Adrenal gland (tissue), 12 donors: ENCODE results near the gene TMEM31. TPM values are rescaled to one million over a fixed set of nuclear protein-coding genes. Genes with fewer than 3 reads are reported as not detected.

Source experiments
- DNase-seq, 7 donors: peaks; one replicate each; pipeline ENCODE4 v3.0.0-alpha.2; 2019 to 2020
- H3K27ac ChIP-seq, 5 donors: fragments of 200-600 bp; sonication (generic) in 4 of 5; 1 replicate in 3 of 5; 2 replicates in 2 of 5; pipeline versions ENCODE4 v1.5.1 to v1.8.0; 2016 to 2020; ENCODE audit warnings: mild to moderate bottlenecking in 1 of 5
- H3K27me3 ChIP-seq: fragments of 200-600 bp; 2 replicates; pipeline ENCODE4 v1.8.0; 2021
- H3K36me3 ChIP-seq, 2 donors: fragments of 200-600 bp; replicated peaks in 1 of 2; 1 replicate in 1 of 2; 2 replicates in 1 of 2; pipeline versions ENCODE4 v1.5.1 to v1.8.0; 2018 to 2022
- H3K4me1 ChIP-seq, 2 donors: fragments of 200-600 bp; replicated peaks in 1 of 2; 1 replicate in 1 of 2; 2 replicates in 1 of 2; pipeline versions ENCODE4 v1.5.1 to v1.8.0; 2018 to 2021
- H3K4me3 ChIP-seq, 4 donors: fragments of 200-600 bp; sonication (generic) in 3 of 4; one replicate each; pipeline ENCODE4 v1.5.1; 2016 to 2018
- H3K9me3 ChIP-seq, 3 donors: fragments of 200-600 bp; sonication (generic) in 1 of 3; replicated peaks in 1 of 3; 1 replicate in 2 of 3; 2 replicates in 1 of 3; pipeline versions ENCODE4 v1.5.1 to v1.8.0; 2016 to 2021
- POLR2A ChIP-seq, 2 donors: fragments of 450-650 bp; IDR thresholded peaks; one replicate each; pipeline ENCODE4 v1.6.1; 2017; ENCODE audit warnings: antibody characterized with exemption in 2 of 2, mild to moderate bottlenecking in 2 of 2, moderate library complexity in 1 of 2
- WGBS, 4 donors: extraction: QIAGEN DNeasy Blood & Tissue Kit in 2 of 4; methylation state at CpG; one replicate each; pipeline versions ENCODE4 v1.1.5 to v1.1.7; 2013 to 2017; 5-methylcytosine and 5-hydroxymethylcytosine counted together
- intact Hi-C, 2 donors: fragments of 100-400 bp; cut with DNase I; formaldehyde crosslinking; loops; one replicate each; pipeline versions ENCODE4 v1.14.1 to v1.15.0; 2022 to 2023
- polyA plus RNA-seq, 3 donors: library from polyadenylated mRNA; stranded (reverse); fragments of 200-250 nt in 2 of 3; fragments of 350-450 nt in 1 of 3; fragmentation: Illumina TruSeq in 1 of 3; extraction: RNeasy Lipid Tissue Mini Kit (QIAGEN cat#74804) in 1 of 3; gene quantifications; one replicate each; pipeline ENCODE4 v1.2.3, GENCODE V29; 2013 to 2014
- total RNA-seq, 9 donors: library from RNA; depleted of rRNA in 4 of 9; stranded (reverse); fragments of >200 nt in 4 of 9; fragments of 120-200 nt in 1 of 9; fragmentation: NEBNext Ultra II Directional in 1 of 9; extraction: Animal tissue kit (Norgen Biotek cat#: 25700) in 1 of 9; gene quantifications; one replicate each; pipeline versions ENCODE4 v1.1.0 to v1.2.4, GENCODE V29; 2013 to 2023
- TF ChIP-seq, protein P1 (sequence below), 6 experiments: fragments of 450-650 bp in 4 of 6; fragments of 200-600 bp in 2 of 6; sonication (generic) in 1 of 6; IDR thresholded peaks; 1 replicate in 5 of 6; 2 replicates in 1 of 6; pipeline versions ENCODE4 v1.5.1 to v1.8.0; 2016 to 2021; ENCODE audit warnings: antibody characterized with exemption in 6 of 6, mild to moderate bottlenecking in 2 of 6, moderate library complexity in 1 of 6
- donor health status: healthy with polysubstance abuse.
- donor health status: Bipolar disorder and iron deficiency.
- donor health status: DM: yes; HTN: yes; CAD: no.
- donor health status: DM: no; HTN: no; CAD: no.
- donor health status: DM: no; HTN: no; CAD: no.
- donor health status: DM: yes; HTN: yes; CAD: no.

Gene TMEM31
- total and polyA plus RNA-seq, 12 donors: 0.34 to 0.67 (median 0.47) TPM; not detected in 6

- Histone ChIP-seq H3K4me3 (no peak overlapping the region), H3K9me3 (no peaks in the 10 kb centered on the region), H3K4me1 (no peaks in the 10 kb centered on the region), H3K36me3 (peaks cover 0 to 2% of the 10 kb centered on the region in 2 donors), H3K27me3 (no peaks in the 10 kb centered on the region), H3K27ac (no peak overlapping the region)
- 54 to 84% (median 73%) methylated on average over 1 of the region's 1 CpG for WGBS, 4 donors
- no peak for TF ChIP-seq POLR2A (IDR thresholded peaks at IDR 0.05)
- TF ChIP-seq, protein P1, sequence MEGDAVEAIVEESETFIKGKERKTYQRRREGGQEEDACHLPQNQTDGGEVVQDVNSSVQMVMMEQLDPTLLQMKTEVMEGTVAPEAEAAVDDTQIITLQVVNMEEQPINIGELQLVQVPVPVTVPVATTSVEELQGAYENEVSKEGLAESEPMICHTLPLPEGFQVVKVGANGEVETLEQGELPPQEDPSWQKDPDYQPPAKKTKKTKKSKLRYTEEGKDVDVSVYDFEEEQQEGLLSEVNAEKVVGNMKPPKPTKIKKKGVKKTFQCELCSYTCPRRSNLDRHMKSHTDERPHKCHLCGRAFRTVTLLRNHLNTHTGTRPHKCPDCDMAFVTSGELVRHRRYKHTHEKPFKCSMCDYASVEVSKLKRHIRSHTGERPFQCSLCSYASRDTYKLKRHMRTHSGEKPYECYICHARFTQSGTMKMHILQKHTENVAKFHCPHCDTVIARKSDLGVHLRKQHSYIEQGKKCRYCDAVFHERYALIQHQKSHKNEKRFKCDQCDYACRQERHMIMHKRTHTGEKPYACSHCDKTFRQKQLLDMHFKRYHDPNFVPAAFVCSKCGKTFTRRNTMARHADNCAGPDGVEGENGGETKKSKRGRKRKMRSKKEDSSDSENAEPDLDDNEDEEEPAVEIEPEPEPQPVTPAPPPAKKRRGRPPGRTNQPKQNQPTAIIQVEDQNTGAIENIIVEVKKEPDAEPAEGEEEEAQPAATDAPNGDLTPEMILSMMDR (IDR thresholded peaks at IDR 0.05): no peak
- intact Hi-C loops: loop anchor here in 1 of 2 donors (10.0 kb wide), 1 partner anchor 135 kb away; no protein-coding TSS in a partner anchor
- DNase-seq: no peak
Observed at GRCh38 chrX:103669745-103670144, 41.0 kb upstream of the TMEM31 start.

- H3K4me3 ChIP-seq: no peak overlapping the region
- no peaks in the 10 kb centered on the region for H3K9me3 ChIP-seq
- no peak for TF ChIP-seq POLR2A (IDR thresholded peaks at IDR 0.05)
- TF ChIP-seq, protein P1 (IDR thresholded peaks at IDR 0.05): no peak
- H3K27ac ChIP-seq: no peak overlapping the region
- 68 to 78% (median 71%) methylated on average over 8 of the region's 8 CpGs for whole genome bisulfite sequencing, 4 donors
- no peaks in the 10 kb centered on the region for H3K27me3 ChIP-seq
- peaks cover 0 to 45% of the 10 kb centered on the region in 2 donors for H3K36me3 ChIP-seq
- intact Hi-C loops: loop anchor here in 1 of 2 donors (10.0 kb wide), 1 partner anchor 140 kb away; no protein-coding TSS in a partner anchor
- DNase-seq: no peak
- no peaks in the 10 kb centered on the region for H3K4me1 ChIP-seq
Observed at GRCh38 chrX:103674531-103675454, 35.9 kb upstream of the TMEM31 start.

GRCh38 chrX:103678199-103678993 lies 32.3 kb upstream of the TMEM31 start:
- 75 to 87% (median 81%) methylated on average over 5 of the region's 5 CpGs for WGBS, 4 donors
- H3K4me3 ChIP-seq: no peak overlapping the region
- no peak for TF ChIP-seq POLR2A (IDR thresholded peaks at IDR 0.05)
- TF ChIP-seq, protein P1 (IDR thresholded peaks at IDR 0.05): no peak
- no peaks in the 10 kb centered on the region for H3K4me1 ChIP-seq
- H3K36me3 ChIP-seq: peaks cover 0 to 55% of the 10 kb centered on the region in 2 donors
- intact Hi-C loops: loop anchor here in 1 of 2 donors (10.0 kb wide), 1 partner anchor 144 kb away; no protein-coding TSS in a partner anchor
- H3K27ac ChIP-seq: no peak overlapping the region
- H3K9me3 ChIP-seq: no peaks in the 10 kb centered on the region
- no peaks in the 10 kb centered on the region for H3K27me3 ChIP-seq
- no peak for DNase-seq

- H3K9me3 ChIP-seq: no peaks in the 10 kb centered on the region
- no peak for DNase-seq
- no peaks in the 10 kb centered on the region for H3K27me3 ChIP-seq
- WGBS, 4 donors: 65 to 77% (median 67%) methylated on average over 2 of the region's 2 CpGs
- H3K4me3 ChIP-seq: no peak overlapping the region
- H3K27ac ChIP-seq: no peak overlapping the region
- TF ChIP-seq, protein P1 (IDR thresholded peaks at IDR 0.05): no peak
- TF ChIP-seq POLR2A (IDR thresholded peaks at IDR 0.05): no peak
- H3K36me3 ChIP-seq: peaks cover 0 to 56% of the 10 kb centered on the region in 2 donors
- H3K4me1 ChIP-seq: peaks cover 0 to 10% of the 10 kb centered on the region in 2 donors
- intact Hi-C loops: no loop called here
Observed at GRCh38 chrX:103681443-103681842, 29.3 kb upstream of the TMEM31 start.
